Epithelial cell of umbilical artery (primary cell): ENCODE measurements around the gene SERPINB13. TPM values are rescaled to one million over a fixed set of nuclear protein-coding genes. Genes with fewer than 3 reads are reported as not detected.

Experiments used
- total RNA-seq: library from RNA; depleted of rRNA; stranded (reverse); fragments of >200 nt; gene quantifications from 2 replicates; pipeline ENCODE4 v1.2.3, GENCODE V29; 2014

Gene SERPINB13, protein sequence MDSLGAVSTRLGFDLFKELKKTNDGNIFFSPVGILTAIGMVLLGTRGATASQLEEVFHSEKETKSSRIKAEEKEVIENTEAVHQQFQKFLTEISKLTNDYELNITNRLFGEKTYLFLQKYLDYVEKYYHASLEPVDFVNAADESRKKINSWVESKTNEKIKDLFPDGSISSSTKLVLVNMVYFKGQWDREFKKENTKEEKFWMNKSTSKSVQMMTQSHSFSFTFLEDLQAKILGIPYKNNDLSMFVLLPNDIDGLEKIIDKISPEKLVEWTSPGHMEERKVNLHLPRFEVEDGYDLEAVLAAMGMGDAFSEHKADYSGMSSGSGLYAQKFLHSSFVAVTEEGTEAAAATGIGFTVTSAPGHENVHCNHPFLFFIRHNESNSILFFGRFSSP
- total RNA-seq: not detected in 2 replicates

DNA sequence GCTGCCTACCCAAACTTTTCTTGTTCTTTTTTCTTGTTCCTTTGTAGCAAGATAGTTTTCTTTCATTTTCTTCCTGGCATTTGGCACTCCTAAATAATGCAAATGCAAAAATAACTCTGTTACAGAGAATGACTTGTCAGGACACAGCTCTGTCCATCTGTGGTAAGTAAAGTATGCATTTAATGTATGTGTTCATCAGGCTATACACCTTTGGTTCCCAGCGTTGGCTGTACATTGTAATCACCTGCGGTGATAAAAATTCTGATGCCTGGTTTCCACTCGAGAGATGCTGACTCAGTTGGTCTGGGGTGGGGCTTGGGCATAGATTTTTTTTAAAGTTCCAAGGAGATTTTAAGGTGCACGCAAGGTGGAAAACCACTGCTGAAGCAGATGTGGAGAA lies at the start of gene SERPINB13:
Gene SERPINB13 (plus strand): TSS at position 378 of the 400 bp plus-strand sequence. CDS start 1,325 bp downstream, outside the sequence.

DNA sequence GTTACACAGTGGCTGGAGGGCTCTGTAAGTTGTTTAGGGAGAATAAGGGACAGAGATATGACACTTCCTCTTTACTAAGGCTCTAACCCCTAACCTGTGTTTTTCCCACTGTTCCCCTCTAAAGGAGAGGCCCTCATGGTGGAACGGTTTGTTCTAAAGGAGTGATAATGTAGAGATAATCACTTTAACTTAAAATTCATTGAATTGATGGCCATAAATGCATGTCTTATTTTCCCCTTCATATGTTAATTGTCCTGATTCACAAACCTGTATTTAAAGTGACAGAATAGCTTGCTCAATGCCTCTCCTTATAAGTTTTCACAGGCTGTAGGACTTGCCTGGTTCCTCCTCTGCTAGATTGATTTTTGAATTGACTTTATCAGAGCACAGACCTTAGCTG lies 45.1 kb upstream of the SERPINB13 start, which contains the start of gene SERPINB12:
Gene SERPINB12 (plus strand): TSS at position 301 of the 400 bp plus-strand sequence. CDS start 13,791 bp downstream, outside the sequence.

DNA sequence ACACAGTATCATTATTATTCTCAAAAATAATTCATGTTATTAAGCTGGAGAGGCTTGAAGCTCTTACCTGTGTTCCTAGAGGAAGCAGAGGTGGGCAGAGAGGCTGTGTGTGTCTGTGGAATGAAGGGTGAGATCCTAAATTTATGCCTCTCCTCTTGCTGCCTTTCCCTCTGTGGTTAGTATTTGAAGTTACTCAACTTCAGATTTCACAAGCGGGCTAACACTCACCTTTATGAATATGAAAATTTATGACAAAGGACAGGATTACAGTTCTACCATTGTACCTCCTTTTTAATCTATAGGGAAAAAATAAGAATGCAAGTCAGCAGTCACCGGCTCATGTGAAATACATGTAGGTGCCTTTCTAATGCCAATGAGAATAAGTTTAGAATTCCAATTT lies 57.0 kb downstream of the SERPINB13 start, which contains the start of gene SERPINB4:
Gene SERPINB4 (minus strand): TSS at position 115 of the 400 bp plus-strand sequence. CDS start 679 bp downstream, outside the sequence.

Other genes starting within 250 kb of the SERPINB13 start
- 18.8 and 22.3 TPM in 2 replicates for gene KDSR, start 220.1 kb upstream of the SERPINB13 start, total RNA-seq
- gene VPS4B, start 164.9 kb upstream of the SERPINB13 start, total RNA-seq: 42.2 and 61.7 TPM in 2 replicates
- gene SERPINB5, start 110.4 kb upstream of the SERPINB13 start, total RNA-seq: not detected in 2 replicates
- gene SERPINB12, start 45.0 kb upstream of the SERPINB13 start, total RNA-seq: not detected in 2 replicates
- under 0.01 and 0.15 TPM in 2 replicates for gene SERPINB4, start 56.9 kb downstream of the SERPINB13 start, total RNA-seq
- gene SERPINB3, start 74.5 kb downstream of the SERPINB13 start, total RNA-seq: not detected in 2 replicates
- gene SERPINB11, start 115.6 kb downstream of the SERPINB13 start, total RNA-seq: not detected in 2 replicates
- under 0.01 and 0.30 TPM in 2 replicates for gene SERPINB7, start 188.1 kb downstream of the SERPINB13 start, total RNA-seq